Jurkat, Clone E6-1 (cell line): ENCODE results near the gene GLUD1.
"Not testable (repeated sequence)": the region's sequence is repeated elsewhere in the genome, so short reads cannot be mapped to it uniquely, and the experiment has no call there.

Source experiments
- DNase-seq: peaks from one replicate; pipeline ENCODE4 v3.0.0-alpha.2; 2011; ENCODE audit warnings: low read depth, low spot score
- H3K4me3 ChIP-seq: 2 replicates; pipeline ENCODE4 v1.5.1; 2011; ENCODE audit warnings: mild to moderate bottlenecking, low read length, control low read depth, moderate library complexity

Gene GLUD1

GRCh38 chr10:87058171-87058570 lies 36.5 kb downstream of the GLUD1 start:
- DNase-seq, result no peak
- no peak overlapping the region for H3K4me3 ChIP-seq

DNA sequence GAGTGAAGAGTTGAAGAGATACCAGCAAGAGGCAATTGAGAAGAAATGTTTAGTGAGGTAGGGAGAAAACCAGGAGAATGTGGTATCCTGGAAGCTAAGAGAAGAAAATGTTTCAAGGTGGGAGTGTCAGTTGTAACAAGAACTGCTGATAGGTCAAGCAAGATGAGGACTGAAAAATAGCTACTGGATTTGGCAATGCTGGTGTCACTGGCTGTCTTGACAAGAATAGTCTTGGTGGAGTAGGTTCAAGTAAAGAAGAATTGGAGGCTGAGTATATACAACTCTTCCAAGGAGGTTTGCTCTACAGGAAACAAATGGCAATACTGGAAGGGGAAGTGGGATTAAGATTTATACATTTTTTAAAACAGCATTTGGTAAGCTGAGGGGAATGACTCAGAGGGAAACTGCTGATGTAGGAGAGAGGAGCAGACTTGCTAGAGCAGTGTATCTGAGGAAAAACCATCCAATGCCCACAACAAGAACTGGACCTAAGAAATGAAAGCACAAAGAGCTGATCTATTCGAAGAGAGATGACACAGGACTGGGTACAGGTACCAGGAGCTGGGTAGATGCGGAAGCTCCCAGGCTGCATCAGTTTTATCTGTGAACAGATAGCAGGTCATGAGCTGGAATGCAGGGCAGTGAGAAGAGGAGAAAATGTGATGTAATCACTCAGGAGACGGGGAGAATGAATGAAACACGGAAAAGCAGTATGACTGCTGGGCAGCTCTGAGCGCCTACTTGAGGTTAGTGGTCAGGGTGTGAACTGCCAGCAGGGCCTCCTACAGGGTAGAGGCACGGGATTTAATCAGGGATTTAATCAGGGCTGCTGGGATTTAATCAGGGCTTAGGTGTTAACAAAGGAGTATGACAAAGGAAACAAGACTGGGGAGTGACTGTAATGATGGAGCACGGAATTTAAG lies 40.0 kb downstream of the GLUD1 start:
- DNase-seq, result no peak
- no peak overlapping the region for H3K4me3 ChIP-seq

DNA sequence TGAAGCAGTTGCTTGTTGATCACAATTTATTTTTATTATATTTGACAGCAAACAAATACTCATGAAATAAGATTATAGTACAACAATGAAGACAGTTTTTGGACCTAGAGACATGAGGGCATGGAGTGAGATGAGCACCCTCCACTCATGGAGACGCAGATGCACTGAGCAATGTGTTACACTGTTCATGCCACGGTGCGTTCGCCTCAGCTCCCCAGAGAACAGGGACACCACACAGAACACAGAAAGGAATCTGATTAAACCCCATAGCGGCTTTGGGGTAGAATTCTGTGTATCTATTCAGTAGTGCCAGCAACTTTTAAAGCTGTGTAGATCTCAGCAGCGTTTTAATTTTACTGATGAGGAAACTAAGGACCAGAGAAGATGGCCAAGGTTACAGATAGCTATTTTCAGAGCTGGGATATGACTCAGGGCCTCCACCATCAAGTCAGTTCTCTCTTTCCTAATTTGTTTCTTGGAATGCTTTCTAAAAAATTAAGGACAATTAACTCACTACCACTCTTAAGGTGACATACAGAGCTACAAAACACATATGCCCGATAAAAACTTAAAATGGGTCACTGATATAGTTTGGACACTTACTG lies 41.0 kb downstream of the GLUD1 start:
- DNase-seq, result no peak

GRCh38 chr10:87053111-87053510 lies 41.5 kb downstream of the GLUD1 start:
- no peak for DNase-seq
- H3K4me3 ChIP-seq, result no peak overlapping the region

More for the DNA sequence above, 41.0 kb downstream of the GLUD1 start:
- H3K4me3 ChIP-seq, result no peak overlapping the region

- H3K4me3 ChIP-seq, result no peak overlapping the region
- DNase-seq, result no peak
Measured at GRCh38 chr10:87045434-87045938, 49.2 kb downstream of the GLUD1 start.

DNA sequence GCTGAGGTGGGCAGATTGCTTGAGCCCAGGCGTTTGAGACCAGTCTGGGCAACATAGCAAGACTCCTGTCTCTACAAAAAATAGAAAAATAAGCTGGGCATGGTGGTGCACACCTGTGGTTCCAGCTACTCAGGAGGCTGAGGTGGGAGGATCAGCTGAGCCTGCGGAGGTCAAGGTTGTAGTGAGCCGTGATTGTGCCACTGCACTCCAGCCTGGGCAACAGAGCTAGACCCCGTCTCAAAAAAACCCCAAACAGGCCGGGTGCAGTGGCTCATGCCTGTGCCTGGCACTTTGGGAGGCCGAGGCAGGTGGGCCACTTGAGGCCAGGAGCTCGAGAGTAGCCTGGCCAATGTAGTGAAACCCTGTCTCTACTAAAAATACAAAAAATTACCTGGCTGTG lies 51.1 kb downstream of the GLUD1 start:
- H3K4me3 ChIP-seq, DNase-seq: not testable (repeated sequence)

DNA sequence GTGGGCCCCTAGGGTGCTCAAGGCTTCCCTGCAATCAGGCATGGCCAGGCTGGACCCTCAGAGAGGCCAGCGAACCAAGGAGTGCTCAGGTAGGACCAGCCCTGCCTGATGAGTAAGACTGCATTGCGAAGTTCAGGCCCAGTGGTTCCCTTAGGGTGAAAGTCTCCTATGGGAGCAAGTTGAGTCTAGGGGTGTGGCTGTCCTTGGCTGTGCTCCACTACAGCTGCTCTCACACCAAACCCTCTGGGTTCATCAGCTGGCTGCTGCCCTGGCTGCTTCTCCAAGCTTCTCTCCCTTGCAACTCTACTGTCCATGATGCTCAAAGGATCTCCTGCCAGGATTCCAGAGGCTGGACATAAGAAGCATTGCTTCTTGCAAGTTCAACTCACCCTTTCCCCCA lies 55.9 kb downstream of the GLUD1 start:
- no peak overlapping the region for H3K4me3 ChIP-seq
- DNase-seq, result no peak

- H3K4me3 ChIP-seq, result no peak overlapping the region
- peak; percentile 7 for DNase-seq
Measured at GRCh38 chr10:87038286-87038717, 56.3 kb downstream of the GLUD1 start.

- DNase-seq, result no peak
- H3K4me3 ChIP-seq, result no peak overlapping the region
Measured at GRCh38 chr10:87036623-87037022, 58.0 kb downstream of the GLUD1 start.

GRCh38 chr10:87030912-87031635 lies 63.6 kb downstream of the GLUD1 start:
- no peak overlapping the region for H3K4me3 ChIP-seq
- no peak for DNase-seq

GRCh38 chr10:87030419-87030818 lies 64.2 kb downstream of the GLUD1 start:
- H3K4me3 ChIP-seq, DNase-seq: not testable (repeated sequence)

DNA sequence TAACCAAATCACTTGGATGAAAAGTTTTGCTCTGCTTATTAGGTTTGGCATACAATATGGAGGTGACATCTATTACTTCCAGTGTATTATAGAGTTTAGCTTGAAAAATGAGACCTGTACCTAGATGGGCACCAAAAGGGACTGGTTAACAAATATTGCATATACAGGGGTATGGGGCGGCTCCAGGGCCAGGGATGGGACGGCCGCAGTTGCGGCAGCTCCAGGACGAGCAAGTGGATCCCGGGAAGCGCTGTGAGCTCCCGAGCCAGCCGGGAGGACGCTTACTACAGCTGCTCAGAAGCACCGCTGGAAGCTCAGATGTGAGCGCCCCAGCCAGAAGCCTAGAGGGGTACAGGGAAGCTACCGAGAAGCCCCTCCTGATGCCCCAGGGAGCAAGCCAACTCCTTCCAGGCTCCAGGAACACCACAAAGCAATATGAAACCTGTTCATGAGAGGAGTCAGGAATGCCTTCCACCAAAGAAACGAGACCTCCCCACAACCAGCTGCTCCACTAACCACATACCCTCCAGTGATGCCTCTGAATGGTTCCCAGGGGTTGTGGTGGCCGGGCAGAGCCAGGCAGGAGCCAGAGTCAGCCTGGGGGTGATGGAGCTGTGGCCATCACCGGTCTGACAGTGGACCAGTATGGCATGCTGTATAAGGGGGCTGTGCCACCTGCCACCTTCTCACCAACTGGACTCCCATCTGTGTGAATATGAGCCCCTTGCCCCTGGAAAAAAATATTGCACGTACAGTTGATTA lies 67.7 kb downstream of the GLUD1 start:
- not testable (repeated sequence) for DNase-seq

GRCh38 chr10:87025285-87025958 lies 69.2 kb downstream of the GLUD1 start:
- H3K4me3 ChIP-seq, result not testable (repeated sequence)
- DNase-seq, result peak; percentile 6

More for the DNA sequence above, 67.7 kb downstream of the GLUD1 start:
- H3K4me3 ChIP-seq, result not testable (repeated sequence)

- not testable (repeated sequence) for H3K4me3 ChIP-seq, DNase-seq
Measured at GRCh38 chr10:87020056-87020455, 74.6 kb downstream of the GLUD1 start, which contains the start of gene FAM25A. TSS of gene FAM25A (plus strand) at chr10:87020294. CDS start at chr10:87020325, 31 bp downstream.

DNA sequence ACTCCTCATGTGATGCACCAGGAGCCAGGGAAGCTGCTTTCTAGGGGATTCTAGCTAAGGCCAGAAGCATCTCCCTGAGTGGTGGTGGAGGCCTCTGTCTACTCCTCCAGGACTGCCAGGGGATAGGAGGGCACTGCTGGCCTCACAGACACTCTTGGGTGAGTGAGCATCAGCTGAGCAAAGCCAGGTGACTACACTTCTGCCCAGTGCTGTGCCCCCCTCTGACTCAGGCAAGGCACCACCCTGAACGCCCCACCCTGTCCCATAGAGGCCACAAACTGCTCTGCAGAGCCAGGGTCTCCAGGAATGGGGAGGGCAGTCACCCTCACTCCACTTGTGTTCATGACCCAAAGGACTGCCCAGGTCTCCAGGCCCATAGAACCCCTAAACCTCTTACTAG lies 75.1 kb downstream of the GLUD1 start:
- H3K4me3 ChIP-seq, DNase-seq: not testable (repeated sequence)

GRCh38 chr10:87019066-87019465 lies 75.6 kb downstream of the GLUD1 start:
- H3K4me3 ChIP-seq, DNase-seq: not testable (repeated sequence)

DNA sequence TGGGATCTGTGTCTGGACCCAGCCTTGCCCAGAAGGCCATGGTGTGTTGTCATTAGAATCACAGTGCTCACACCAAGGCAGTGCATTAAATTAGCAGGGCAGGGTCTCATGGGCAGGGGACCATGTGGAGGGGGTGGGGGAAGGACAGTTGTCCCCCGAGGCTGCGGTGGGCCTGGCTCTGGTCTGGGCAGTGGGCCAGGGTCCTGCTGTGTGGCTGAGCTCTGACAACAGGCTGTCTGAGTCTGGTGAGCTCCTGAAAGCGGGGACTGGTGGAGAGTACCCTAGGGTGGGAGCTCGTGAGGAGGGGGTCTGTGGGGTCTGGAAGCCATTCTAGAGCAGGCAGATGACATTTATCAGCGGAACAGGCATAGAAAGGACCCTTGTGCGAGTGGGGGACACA lies 76.5 kb downstream of the GLUD1 start:
- H3K4me3 ChIP-seq, result not testable (repeated sequence)

More for the DNA sequence above, 76.5 kb downstream of the GLUD1 start:
- not testable (repeated sequence) for DNase-seq
